Measurements from ENCODE around the gene GRID2IP. TPM values are rescaled to one million over a fixed set of nuclear protein-coding genes. Genes with fewer than 3 reads are reported as not detected.
"Not testable (repeated sequence)": the region's sequence is repeated elsewhere in the genome, so short reads cannot be mapped to it uniquely, and the experiment has no call there.

The GRID2IP gene
- polyA plus RNA-seq, 1 donor (not counting 4 experiments of a cell fraction or from before 2014, with no cell fraction given) = 0.04 TPM

- no peak for TF ChIP-seq CTCF (optimal IDR thresholded peaks at IDR 0.05 in 1 of 3, IDR thresholded peaks at IDR 0.05 in 1 of 3, conservative IDR thresholded peaks at IDR 0.05 in 1 of 3; ENCODE audit: extremely low read depth in 1 of 3, insufficient read depth in 2 of 3, low read length in 3 of 3)
- Histone ChIP-seq H3K27ac (ENCODE audit: control insufficient read depth, insufficient read depth, low read length) (no peak overlapping the region), H3K4me2 (ENCODE audit: control insufficient read depth, extremely low read depth, insufficient read depth, low read depth, low read length) (peak overlapping the region; percentile 62), H3K4me1 (ENCODE audit: control insufficient read depth, extremely low read depth, insufficient read depth, low read length) (peaks cover 6% of the 10 kb centered on the region), H3K79me2 (ENCODE audit: control insufficient read depth, insufficient read depth, low read length) (peaks cover 13% of the 10 kb centered on the region), H3K9me3 (ENCODE audit: control insufficient read depth, low read depth, low read length) (no peaks in the 10 kb centered on the region), H3K27me3 (ENCODE audit: control insufficient read depth, extremely low read depth, insufficient read depth, low read length) (no peaks in the 10 kb centered on the region), H3K36me3 (ENCODE audit: control insufficient read depth in 2 of 2, extremely low read depth in 1 of 2, insufficient read depth in 2 of 2, low read length in 2 of 2) (peaks cover 11 to 16% of the 10 kb centered on the region in 2 experiments), H2AFZ (ENCODE audit: control insufficient read depth, low read length) (peak overlapping the region; percentile 66), H3K4me3 (ENCODE audit: control insufficient read depth in 2 of 3, extremely low read depth in 1 of 3, insufficient read depth in 2 of 3, low read depth in 1 of 3, low read length in 3 of 3) (peak overlapping the region; percentile 44 to 88 (median 49)), H3K9me1 (ENCODE audit: control insufficient read depth, extremely low read depth, insufficient read depth, low read length) (no peaks in the 10 kb centered on the region), H3K9ac (ENCODE audit: control insufficient read depth, extremely low read depth, insufficient read depth, low read length) (peak overlapping the region; percentile 41), H4K20me1 (ENCODE audit: control insufficient read depth, extremely low read depth, insufficient read depth, low read length) (no peaks in the 10 kb centered on the region)
- DNase-seq (ENCODE audit: low read depth, low spot score) = no peak
- no peak for FAIRE-seq
- dilution Hi-C loops (cut with MboI; ENCODE audit: extremely low pct_ligation_motif_present, low sequenced_read_pairs) = no loop called here
Observed at GRCh38 chr7:6589151-6589828, 38.0 kb upstream of the GRID2IP start.

- no peak overlapping the region for H2AFZ ChIP-seq (ENCODE audit: control insufficient read depth, low read length)
- no peak overlapping the region for H3K9ac ChIP-seq (ENCODE audit: control insufficient read depth, extremely low read depth, insufficient read depth, low read length)
- FAIRE-seq (no peak), DNase-seq (ENCODE audit: low read depth, low spot score) (no peak)
- no peak overlapping the region for H3K27ac ChIP-seq (ENCODE audit: control insufficient read depth, insufficient read depth, low read length)
- H3K9me3 ChIP-seq (ENCODE audit: control insufficient read depth, low read depth, low read length) = no peaks in the 10 kb centered on the region
- H3K4me1 ChIP-seq (ENCODE audit: control insufficient read depth, extremely low read depth, insufficient read depth, low read length) = peaks cover 6% of the 10 kb centered on the region
- H4K20me1 ChIP-seq (ENCODE audit: control insufficient read depth, extremely low read depth, insufficient read depth, low read length) = no peaks in the 10 kb centered on the region
- H3K9me1 ChIP-seq (ENCODE audit: control insufficient read depth, extremely low read depth, insufficient read depth, low read length) = no peaks in the 10 kb centered on the region
- peaks cover 13% of the 10 kb centered on the region for H3K79me2 ChIP-seq (ENCODE audit: control insufficient read depth, insufficient read depth, low read length)
- H3K4me2 ChIP-seq (ENCODE audit: control insufficient read depth, extremely low read depth, insufficient read depth, low read depth, low read length) = no peak overlapping the region
- H3K4me3 ChIP-seq (ENCODE audit: control insufficient read depth in 2 of 3, extremely low read depth in 1 of 3, insufficient read depth in 2 of 3, low read depth in 1 of 3, low read length in 3 of 3) = no peak overlapping the region
- H3K27me3 ChIP-seq (ENCODE audit: control insufficient read depth, extremely low read depth, insufficient read depth, low read length) = no peaks in the 10 kb centered on the region
- dilution Hi-C loops (cut with MboI; ENCODE audit: extremely low pct_ligation_motif_present, low sequenced_read_pairs) = no loop called here
- H3K36me3 ChIP-seq (ENCODE audit: control insufficient read depth in 2 of 2, extremely low read depth in 1 of 2, insufficient read depth in 2 of 2, low read length in 2 of 2) = peaks cover 10 to 14% of the 10 kb centered on the region in 2 experiments
- TF ChIP-seq EZH2 (IDR thresholded peaks at IDR 0.05; ENCODE audit: low read length) (no peak), CTCF (optimal IDR thresholded peaks at IDR 0.05 in 1 of 3, IDR thresholded peaks at IDR 0.05 in 1 of 3, conservative IDR thresholded peaks at IDR 0.05 in 1 of 3; ENCODE audit: extremely low read depth in 1 of 3, insufficient read depth in 2 of 3, low read length in 3 of 3) (no peak)
Observed at GRCh38 chr7:6588566-6588965, 37.3 kb upstream of the GRID2IP start.

GRCh38 chr7:6585746-6586432, 34.6 kb upstream of the GRID2IP start:
- H3K79me2 ChIP-seq (ENCODE audit: control insufficient read depth, insufficient read depth, low read length); H3K4me3 ChIP-seq (ENCODE audit: control insufficient read depth in 2 of 3, extremely low read depth in 1 of 3, insufficient read depth in 2 of 3, low read depth in 1 of 3, low read length in 3 of 3); H3K4me2 ChIP-seq (ENCODE audit: control insufficient read depth, extremely low read depth, insufficient read depth, low read depth, low read length); dilution Hi-C loops (cut with MboI; ENCODE audit: extremely low pct_ligation_motif_present, low sequenced_read_pairs); H3K27me3 ChIP-seq (ENCODE audit: control insufficient read depth, extremely low read depth, insufficient read depth, low read length); H3K9me1 ChIP-seq (ENCODE audit: control insufficient read depth, extremely low read depth, insufficient read depth, low read length); H4K20me1 ChIP-seq (ENCODE audit: control insufficient read depth, extremely low read depth, insufficient read depth, low read length); DNase-seq (ENCODE audit: low read depth, low spot score); H3K4me1 ChIP-seq (ENCODE audit: control insufficient read depth, extremely low read depth, insufficient read depth, low read length); H2AFZ ChIP-seq (ENCODE audit: control insufficient read depth, low read length); H3K9ac ChIP-seq (ENCODE audit: control insufficient read depth, extremely low read depth, insufficient read depth, low read length); FAIRE-seq; H3K9me3 ChIP-seq (ENCODE audit: control insufficient read depth, low read depth, low read length); H3K27ac ChIP-seq (ENCODE audit: control insufficient read depth, insufficient read depth, low read length): not testable (repeated sequence)
- peaks cover 8 to 15% of the 10 kb centered on the region in 2 experiments for H3K36me3 ChIP-seq (ENCODE audit: control insufficient read depth in 2 of 2, extremely low read depth in 1 of 2, insufficient read depth in 2 of 2, low read length in 2 of 2)

Data from keratinocyte (primary cell).